WTC11 (cell line): Measurements from ENCODE around the gene MAPK14. TPM values are rescaled to one million over a fixed set of nuclear protein-coding genes. Genes with fewer than 3 reads are reported as not detected.

Experiments used
- ATAC-seq: fragments of 200-7000 bp; cut with Tn5 transposase; 2 replicates; pipeline ENCODE4 v1.10.0; 2021; ENCODE audit warnings: mild to moderate bottlenecking, moderate library complexity
- CTCF ChIA-PET: fragments of 300-600 bp; sonication (Branson Sonifier 250); formaldehyde crosslinking; loops from one replicate; lab custom pipeline; 2021; ENCODE audit warnings: antibody characterized with exemption; lab: Charles Lee
- POLR2A ChIA-PET: fragments of 350-600 bp; sonication (Branson Sonifier 250); formaldehyde crosslinking; loops from one replicate; lab custom pipeline; 2021; ENCODE audit warnings: antibody characterized with exemption; lab: Charles Lee
- DNase-seq: peaks from one replicate; pipeline ENCODE4 v3.0.0; 2021; ENCODE audit warnings: low spot score
- H3K27ac Mint-ChIP-seq: 2 replicates; pipeline ENCODE4 v1.8.0; 2021; ENCODE audit warnings: mixed read lengths
- H3K27me3 Mint-ChIP-seq: 2 replicates; pipeline ENCODE4 v1.8.0; 2021; ENCODE audit warnings: low read depth, mild to moderate bottlenecking, moderate library complexity, mixed read lengths
- H3K36me3 Mint-ChIP-seq: 2 replicates; pipeline ENCODE4 v1.8.0; 2021; ENCODE audit warnings: mixed read lengths
- H3K4me1 Mint-ChIP-seq: 2 replicates; pipeline ENCODE4 v1.8.0; 2022; ENCODE audit warnings: mixed read lengths
- H3K4me3 Mint-ChIP-seq: 2 replicates; pipeline ENCODE4 v1.8.0; 2021; ENCODE audit warnings: mild to moderate bottlenecking, moderate library complexity, mixed read lengths
- H3K9me3 Mint-ChIP-seq: 2 replicates; pipeline ENCODE4 v1.8.0; 2021; ENCODE audit warnings: mixed read lengths
- AR ChIP-seq: fragments of 250-450 bp; sonication (Bioruptor Pico); IDR thresholded peaks from 2 replicates; pipeline ENCODE4 v1.9.0; 2021; ENCODE audit warnings: mild to moderate bottlenecking
- ELF4 ChIP-seq: sonication (generic); formaldehyde crosslinking; IDR thresholded peaks from 2 replicates; pipeline ENCODE4 v1.8.1; 2022; ENCODE audit warnings: low read depth, mild to moderate bottlenecking, moderate library complexity, missing genetic modification reagents
- ESRRA ChIP-seq: sonication (generic); formaldehyde crosslinking; IDR thresholded peaks from 2 replicates; pipeline ENCODE4 v1.8.1; 2022; ENCODE audit warnings: mild to moderate bottlenecking, missing genetic modification reagents, borderline replicate concordance
- GRHL2 ChIP-seq: fragments of 250-450 bp; sonication (Bioruptor Pico); IDR thresholded peaks from 2 replicates; pipeline ENCODE4 v1.8.0; 2022; ENCODE audit warnings: mild to moderate bottlenecking, moderate library complexity; ENCODE audit not compliant: insufficient replicate concordance, severe bottlenecking
- GTF2I ChIP-seq: fragments of 250-450 bp; sonication (Bioruptor Pico); conservative IDR thresholded peaks from 2 replicates; pipeline ENCODE4 v1.4.0; 2021; ENCODE audit warnings: mild to moderate bottlenecking
- HMGA2 ChIP-seq: fragments of 250-450 bp; sonication (Bioruptor Pico); IDR thresholded peaks from 2 replicates; pipeline ENCODE4 v1.4.0; 2021; ENCODE audit warnings: mild to moderate bottlenecking, moderate library complexity
- IRF2 ChIP-seq: sonication (generic); formaldehyde crosslinking; IDR thresholded peaks from 2 replicates; pipeline ENCODE4 v1.8.0; 2022; ENCODE audit warnings: low read depth, missing genetic modification reagents, borderline replicate concordance
- PRDM15 ChIP-seq: sonication (generic); formaldehyde crosslinking; IDR thresholded peaks from 2 replicates; pipeline ENCODE4 v1.8.0; 2022; ENCODE audit warnings: missing genetic modification reagents
- PRRX2 ChIP-seq: fragments of 250-450 bp; sonication (Bioruptor Pico); IDR thresholded peaks from 2 replicates; pipeline ENCODE4 v1.8.0; 2021; ENCODE audit warnings: mild to moderate bottlenecking
- SOX15 ChIP-seq: fragments of 250-450 bp; sonication (Bioruptor Pico); IDR thresholded peaks from 2 replicates; pipeline ENCODE4 v1.9.0; 2021; ENCODE audit warnings: mild to moderate bottlenecking
- SP1 ChIP-seq: sonication (generic); formaldehyde crosslinking; conservative IDR thresholded peaks from 2 replicates; pipeline ENCODE4 v1.8.1; 2022; ENCODE audit warnings: missing genetic modification reagents
- STAT6 ChIP-seq: sonication (generic); formaldehyde crosslinking; conservative IDR thresholded peaks from 2 replicates; pipeline ENCODE4 v1.8.1; 2023; ENCODE audit warnings: mild to moderate bottlenecking, low read depth, missing genetic modification reagents, moderate library complexity
- USF1 ChIP-seq: sonication (generic); formaldehyde crosslinking; IDR thresholded peaks from 2 replicates; pipeline ENCODE4 v1.8.0; 2022; ENCODE audit warnings: mild to moderate bottlenecking, missing genetic modification reagents
- USF2 ChIP-seq: sonication (generic); formaldehyde crosslinking; IDR thresholded peaks from 2 replicates; pipeline ENCODE4 v1.8.1; 2023; ENCODE audit warnings: mild to moderate bottlenecking, missing genetic modification reagents, moderate library complexity
- ZBTB21 ChIP-seq: sonication (generic); formaldehyde crosslinking; IDR thresholded peaks from 2 replicates; pipeline ENCODE4 v1.8.1; 2023; ENCODE audit warnings: mild to moderate bottlenecking, missing genetic modification reagents, borderline replicate concordance
- ZNF219 ChIP-seq: sonication (generic); formaldehyde crosslinking; IDR thresholded peaks from 2 replicates; pipeline ENCODE4 v1.8.0; 2023; ENCODE audit warnings: missing genetic modification reagents, mild to moderate bottlenecking, borderline replicate concordance
- ZNF317 ChIP-seq: sonication (generic); formaldehyde crosslinking; IDR thresholded peaks from 2 replicates; pipeline ENCODE4 v1.8.1; 2023; ENCODE audit warnings: low read depth, mild to moderate bottlenecking, moderate library complexity, missing genetic modification reagents, borderline replicate concordance
- ZNF423 ChIP-seq: fragments of 250-450 bp; sonication (Bioruptor Pico); IDR thresholded peaks from 2 replicates; pipeline ENCODE4 v2.1.2; 2022; ENCODE audit warnings: mild to moderate bottlenecking, moderate library complexity
- total RNA-seq: library from RNA; stranded (reverse); gene quantifications from 3 replicates; pipeline ENCODE4 v1.2.3, GENCODE V29; 2021

The MAPK14 gene
- total RNA-seq, 1 experiment from 2014 or later = 34.0 TPM

GRCh38 chr6:36032261-36032660, 4.7 kb downstream of the MAPK14 start:
- H3K4me1 Mint-ChIP-seq = peaks cover 30% of the 10 kb centered on the region
- CTCF ChIA-PET = no interaction called here
- POLR2A ChIA-PET = no interaction called here
- no peak for TF ChIP-seq ZNF317 (CRISPR knock-in tag)
- no peak for TF ChIP-seq ESRRA (CRISPR knock-in tag)
- TF ChIP-seq IRF2 = no peak
- TF ChIP-seq ZNF423 (CRISPR knock-in tag) = no peak
- TF ChIP-seq GTF2I (CRISPR knock-in tag) = no peak
- TF ChIP-seq PRDM15 (CRISPR knock-in tag) = no peak
- TF ChIP-seq ZBTB21 (CRISPR knock-in tag) = no peak
- no peak for TF ChIP-seq SP1
- no peak for TF ChIP-seq ELF4 (CRISPR knock-in tag)
- no peak for TF ChIP-seq PRRX2 (CRISPR knock-in tag)
- no peak for TF ChIP-seq SOX15 (CRISPR knock-in tag)
- no peak for TF ChIP-seq ZNF219
- TF ChIP-seq AR = no peak
- TF ChIP-seq USF1 = no peak
- no peak for TF ChIP-seq HMGA2 (CRISPR knock-in tag)
- no peak for TF ChIP-seq GRHL2
- no peak for TF ChIP-seq STAT6 (CRISPR knock-in tag)
- TF ChIP-seq USF2 (CRISPR knock-in tag) = no peak
- TF ChIP-seq, all 79 proteins: peak for 0
- Mint-ChIP-seq H3K27ac (peak overlapping the region; percentile 15), H3K4me3 (no peak overlapping the region), H3K27me3 (no peaks in the 10 kb centered on the region), H3K36me3 (no peaks in the 10 kb centered on the region), H3K9me3 (no peaks in the 10 kb centered on the region)
- DNase-seq = no peak
- ATAC-seq = no peak
